PFSK-1 (cell line): ENCODE measurements around the gene MCM3AP.

Experiments used
- FOXP2 ChIP-seq: optimal IDR thresholded peaks from 2 replicates; pipeline ENCODE3; 2011; ENCODE audit warnings: borderline replicate concordance, control low read depth, inconsistent platforms; ENCODE audit not compliant: insufficient read depth; ENCODE audit errors: extremely low read length, extremely low read depth
- POLR2AphosphoS5 ChIP-seq: IDR thresholded peaks from 2 replicates; pipeline ENCODE4 v1.6.1; 2012; ENCODE audit warnings: low read depth, mild to moderate bottlenecking, control low read depth, low read length, moderate library complexity
- SIN3A ChIP-seq: IDR thresholded peaks from 2 replicates; pipeline ENCODE4 v1.6.1; 2012; ENCODE audit warnings: mild to moderate bottlenecking, low read length, moderate library complexity, borderline replicate concordance; ENCODE audit not compliant: insufficient read depth
- TAF1 ChIP-seq: IDR thresholded peaks from 2 replicates; pipeline ENCODE4 v1.6.1; 2012; ENCODE audit warnings: low read length, control low read depth, borderline replicate concordance; ENCODE audit not compliant: insufficient read depth
- TF ChIP-seq, protein P1 (sequence below), 2 experiments: IDR thresholded peaks; 2 replicates each; pipeline versions ENCODE4 v1.6.1 to v1.8.0; 2011 to 2012; ENCODE audit warnings: low read depth in 2 of 2, low read length in 2 of 2, control low read depth in 1 of 2, inconsistent platforms in 1 of 2, mild to moderate bottlenecking in 1 of 2, moderate library complexity in 1 of 2; ENCODE audit not compliant: insufficient read depth in 1 of 2

MCM3AP gene

DNA sequence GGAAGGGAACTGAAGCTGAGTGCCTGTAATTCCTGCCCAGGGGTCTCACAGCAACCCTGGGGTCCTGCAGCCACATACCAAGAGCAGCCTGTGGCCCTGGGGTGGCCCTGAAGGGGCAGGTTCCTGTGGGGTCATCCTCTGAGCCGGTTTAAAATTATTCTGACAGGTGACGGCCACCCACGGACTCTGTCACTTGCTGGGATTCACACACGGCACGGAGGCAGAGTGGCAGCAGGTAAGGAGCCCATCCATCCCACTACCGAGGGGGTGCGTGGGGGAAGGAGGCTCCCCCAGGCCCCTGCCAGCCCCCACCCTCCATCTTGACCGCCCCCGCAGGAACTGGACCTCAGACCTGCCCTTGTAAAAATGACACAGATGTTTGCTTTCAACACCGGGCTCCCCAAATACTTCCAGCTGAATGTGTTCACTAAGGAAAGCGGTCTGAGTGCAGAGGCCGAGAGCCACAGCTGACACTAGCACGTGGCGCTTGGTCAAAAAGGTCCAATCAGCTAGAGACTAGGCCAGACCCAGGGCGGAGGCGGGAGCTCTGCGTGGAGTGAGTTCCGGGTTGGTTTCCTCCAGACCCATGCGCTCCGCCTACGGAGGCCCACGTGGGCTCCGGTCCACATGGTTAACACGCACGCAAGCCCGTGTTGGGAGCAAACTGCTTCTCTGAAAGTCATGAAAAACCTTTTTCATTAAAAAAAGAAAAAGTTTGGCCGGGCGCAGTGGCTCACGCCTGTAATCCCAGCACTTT lies 10.8 kb upstream of the MCM3AP start:
- no peak for TF ChIP-seq TAF1

DNA sequence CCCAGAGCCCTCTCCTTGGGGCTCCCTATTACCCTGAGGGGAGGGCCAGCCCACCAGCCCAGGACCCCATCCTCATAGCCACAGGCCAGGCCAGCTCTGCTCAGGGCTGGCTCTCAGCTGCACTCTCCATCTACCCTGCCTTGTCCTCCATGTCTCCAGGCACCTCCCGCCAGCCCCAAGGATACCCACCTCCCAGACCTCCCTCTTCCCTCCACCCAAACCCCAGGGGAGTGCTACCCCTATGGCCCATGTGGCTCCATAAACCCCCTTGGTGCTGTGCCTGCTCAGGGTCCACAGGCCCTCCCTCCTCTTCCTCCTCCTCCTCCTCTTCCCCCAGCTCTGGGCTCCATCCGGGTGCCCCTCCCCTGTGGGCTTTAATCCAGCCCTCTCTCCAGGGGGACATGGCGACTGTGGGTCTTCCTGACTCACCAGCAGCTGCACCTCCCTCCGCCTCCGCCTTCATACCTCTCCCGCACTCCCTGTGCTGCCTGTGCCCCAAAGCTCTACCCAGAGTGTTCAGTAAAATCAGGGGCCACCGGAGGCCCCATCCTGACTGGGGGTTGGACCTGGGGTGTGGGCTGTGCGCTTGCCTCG lies 9.9 kb upstream of the MCM3AP start:
- TF ChIP-seq SIN3A (no peak), TAF1 (no peak), POLR2AphosphoS5 (no peak), FOXP2 (no peak)
- TF ChIP-seq, protein P1, sequence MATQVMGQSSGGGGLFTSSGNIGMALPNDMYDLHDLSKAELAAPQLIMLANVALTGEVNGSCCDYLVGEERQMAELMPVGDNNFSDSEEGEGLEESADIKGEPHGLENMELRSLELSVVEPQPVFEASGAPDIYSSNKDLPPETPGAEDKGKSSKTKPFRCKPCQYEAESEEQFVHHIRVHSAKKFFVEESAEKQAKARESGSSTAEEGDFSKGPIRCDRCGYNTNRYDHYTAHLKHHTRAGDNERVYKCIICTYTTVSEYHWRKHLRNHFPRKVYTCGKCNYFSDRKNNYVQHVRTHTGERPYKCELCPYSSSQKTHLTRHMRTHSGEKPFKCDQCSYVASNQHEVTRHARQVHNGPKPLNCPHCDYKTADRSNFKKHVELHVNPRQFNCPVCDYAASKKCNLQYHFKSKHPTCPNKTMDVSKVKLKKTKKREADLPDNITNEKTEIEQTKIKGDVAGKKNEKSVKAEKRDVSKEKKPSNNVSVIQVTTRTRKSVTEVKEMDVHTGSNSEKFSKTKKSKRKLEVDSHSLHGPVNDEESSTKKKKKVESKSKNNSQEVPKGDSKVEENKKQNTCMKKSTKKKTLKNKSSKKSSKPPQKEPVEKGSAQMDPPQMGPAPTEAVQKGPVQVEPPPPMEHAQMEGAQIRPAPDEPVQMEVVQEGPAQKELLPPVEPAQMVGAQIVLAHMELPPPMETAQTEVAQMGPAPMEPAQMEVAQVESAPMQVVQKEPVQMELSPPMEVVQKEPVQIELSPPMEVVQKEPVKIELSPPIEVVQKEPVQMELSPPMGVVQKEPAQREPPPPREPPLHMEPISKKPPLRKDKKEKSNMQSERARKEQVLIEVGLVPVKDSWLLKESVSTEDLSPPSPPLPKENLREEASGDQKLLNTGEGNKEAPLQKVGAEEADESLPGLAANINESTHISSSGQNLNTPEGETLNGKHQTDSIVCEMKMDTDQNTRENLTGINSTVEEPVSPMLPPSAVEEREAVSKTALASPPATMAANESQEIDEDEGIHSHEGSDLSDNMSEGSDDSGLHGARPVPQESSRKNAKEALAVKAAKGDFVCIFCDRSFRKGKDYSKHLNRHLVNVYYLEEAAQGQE (IDR thresholded peaks at IDR 0.05; ENCODE audit: insufficient read depth in 1 of 2, low read depth in 2 of 2, low read length in 2 of 2) = no peak

DNA sequence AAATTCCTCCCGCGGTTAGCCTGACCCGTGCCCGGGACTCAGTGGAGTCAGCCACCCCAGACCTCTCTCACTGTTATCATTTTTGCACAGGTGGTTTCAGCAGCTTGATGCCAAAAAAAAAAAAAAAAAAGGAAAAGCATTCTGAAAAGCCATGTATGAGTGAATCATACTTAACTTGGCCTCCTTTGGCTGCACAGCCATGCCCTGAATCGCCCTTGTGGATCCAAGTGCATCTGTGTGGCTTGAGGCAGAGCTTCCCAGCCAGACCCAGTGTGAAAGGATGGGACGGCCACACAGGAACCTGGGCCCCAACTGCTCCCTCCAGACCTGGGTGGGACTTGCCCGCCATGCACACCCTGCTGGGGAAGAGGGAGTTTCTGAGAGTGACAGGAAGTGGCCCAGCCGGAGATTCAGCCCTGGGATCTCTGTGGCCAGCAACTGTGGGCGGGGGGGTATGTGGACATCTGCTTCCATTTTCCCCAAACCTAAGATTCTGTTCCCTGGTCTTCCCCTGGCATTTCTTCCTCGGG lies 9.3 kb upstream of the MCM3AP start:
- no peak for TF ChIP-seq TAF1
- TF ChIP-seq FOXP2 = no peak
- TF ChIP-seq SIN3A = no peak
- no peak for TF ChIP-seq POLR2AphosphoS5
- TF ChIP-seq, protein P1 (IDR thresholded peaks at IDR 0.05; ENCODE audit: insufficient read depth in 1 of 2, low read depth in 2 of 2, low read length in 2 of 2) = no peak

DNA sequence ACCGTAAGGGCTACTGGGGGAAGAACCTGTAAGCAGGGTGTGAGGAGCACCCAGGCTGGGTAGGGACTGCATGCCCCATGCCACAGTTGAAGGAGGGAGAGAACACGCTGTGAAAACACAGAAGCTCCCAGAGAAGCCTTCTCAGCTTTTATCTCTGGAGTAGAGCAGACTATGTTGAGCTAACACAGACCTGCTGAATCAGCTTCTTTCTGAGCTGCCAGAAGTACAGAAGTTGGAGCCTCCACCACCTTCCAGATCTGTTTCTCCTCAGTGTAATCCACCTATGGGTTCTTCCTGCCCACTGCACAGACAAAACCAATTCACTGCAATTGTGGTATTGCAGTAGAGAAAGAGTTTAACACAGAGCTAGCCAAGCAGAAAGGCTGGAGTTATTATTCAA lies 6.2 kb upstream of the MCM3AP start:
- no peak for TF ChIP-seq SIN3A
- TF ChIP-seq, protein P1 (IDR thresholded peaks at IDR 0.05; ENCODE audit: insufficient read depth in 1 of 2, low read depth in 2 of 2, low read length in 2 of 2) = no peak
- no peak for TF ChIP-seq FOXP2
- TF ChIP-seq POLR2AphosphoS5 = no peak
- TF ChIP-seq TAF1 = no peak

DNA sequence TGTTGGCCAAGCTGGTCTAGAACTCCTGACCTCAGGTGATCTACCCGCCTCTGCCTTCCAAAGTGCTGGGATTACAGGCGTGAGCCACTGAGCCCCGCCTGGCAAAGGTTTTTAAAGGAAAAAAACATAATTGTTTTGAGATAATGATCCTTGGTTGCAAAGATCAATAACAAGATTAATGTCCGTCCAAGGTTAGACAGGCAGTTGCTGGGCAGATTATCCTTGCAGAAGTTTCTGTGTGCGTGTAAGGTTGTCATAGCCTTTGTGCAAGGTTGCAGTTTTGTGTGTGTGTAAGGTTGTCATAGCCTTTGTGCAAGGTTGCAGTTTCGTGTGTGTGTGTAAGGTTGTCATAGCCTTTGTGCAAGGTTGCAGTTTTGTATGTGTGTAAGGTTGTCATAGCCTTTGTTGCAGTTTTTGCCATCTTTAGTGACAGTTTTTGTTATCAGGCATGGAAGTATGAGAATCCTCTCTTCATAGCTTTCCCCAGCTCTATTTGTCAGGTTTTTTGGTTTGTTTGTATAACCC lies 4.3 kb upstream of the MCM3AP start:
- TF ChIP-seq SIN3A (no peak), TAF1 (no peak), POLR2AphosphoS5 (no peak)
- TF ChIP-seq, protein P1 (IDR thresholded peaks at IDR 0.05; ENCODE audit: insufficient read depth in 1 of 2, low read depth in 2 of 2, low read length in 2 of 2) = no peak
